Parathyroid adenoma (tissue), 2 donors: Measurements from ENCODE around the gene GSKIP.

Experiments used
- H2AFZ ChIP-seq: fragments of 300-600 bp; sonication (generic); one replicate; pipeline ENCODE4 v1.7.0; 2017; ENCODE audit warnings: antibody characterized with exemption, mild to moderate bottlenecking
- H3K27ac ChIP-seq: fragments of 300-600 bp; sonication (generic); one replicate; pipeline ENCODE4 v1.7.0; 2017
- H3K27me3 ChIP-seq: fragments of 300-600 bp; sonication (generic); one replicate; pipeline ENCODE4 v1.7.0; 2017; ENCODE audit warnings: low read length; ENCODE audit not compliant: control insufficient read depth, insufficient read depth
- H3K36me3 ChIP-seq: fragments of 300-600 bp; sonication (generic); one replicate; pipeline ENCODE4 v1.7.0; 2017; ENCODE audit warnings: low read length; ENCODE audit not compliant: control insufficient read depth, insufficient read depth
- H3K4me1 ChIP-seq: fragments of 300-600 bp; sonication (generic); one replicate; pipeline ENCODE4 v1.7.0; 2017; ENCODE audit warnings: control low read depth
- H3K4me2 ChIP-seq: fragments of 300-600 bp; sonication (generic); one replicate; pipeline ENCODE4 v1.7.0; 2017; ENCODE audit warnings: low read length
- H3K4me3 ChIP-seq: fragments of 300-600 bp; sonication (generic); one replicate; pipeline ENCODE4 v1.7.0; 2017; ENCODE audit warnings: low read depth, low read length
- H3K79me2 ChIP-seq: fragments of 300-600 bp; sonication (generic); one replicate; pipeline ENCODE4 v1.7.0; 2017; ENCODE audit warnings: control low read depth
- H3K9ac ChIP-seq: fragments of 300-600 bp; sonication (generic); one replicate; pipeline ENCODE4 v1.7.0; 2017; ENCODE audit warnings: mild to moderate bottlenecking
- H3K9me3 ChIP-seq: fragments of 300-600 bp; sonication (generic); one replicate; pipeline ENCODE4 v1.7.0; 2017; ENCODE audit warnings: low read length; ENCODE audit not compliant: control insufficient read depth
- CTCF ChIP-seq: fragments of 300-600 bp; sonication (generic); IDR thresholded peaks from one replicate; pipeline ENCODE4 v1.7.0; 2017; ENCODE audit warnings: antibody characterized with exemption, mild to moderate bottlenecking
- donor health status: primary hyperparathyroidism.

GSKIP gene

GRCh38 chr14:96359959-96360358 is 3.4 kb upstream of the GSKIP start:
- no peak overlapping the region for H3K9ac ChIP-seq
- no peaks in the 10 kb centered on the region for H3K27me3 ChIP-seq
- no peak overlapping the region for H3K4me3 ChIP-seq
- no peaks in the 10 kb centered on the region for H3K36me3 ChIP-seq
- no peak overlapping the region for H3K27ac ChIP-seq
- peaks cover 8% of the 10 kb centered on the region for H3K4me1 ChIP-seq
- no peak overlapping the region for H3K4me2 ChIP-seq
- no peaks in the 10 kb centered on the region for H3K9me3 ChIP-seq
- H3K79me2 ChIP-seq, result peaks cover 64% of the 10 kb centered on the region
- no peak for TF ChIP-seq CTCF
- no peak overlapping the region for H2AFZ ChIP-seq

DNA sequence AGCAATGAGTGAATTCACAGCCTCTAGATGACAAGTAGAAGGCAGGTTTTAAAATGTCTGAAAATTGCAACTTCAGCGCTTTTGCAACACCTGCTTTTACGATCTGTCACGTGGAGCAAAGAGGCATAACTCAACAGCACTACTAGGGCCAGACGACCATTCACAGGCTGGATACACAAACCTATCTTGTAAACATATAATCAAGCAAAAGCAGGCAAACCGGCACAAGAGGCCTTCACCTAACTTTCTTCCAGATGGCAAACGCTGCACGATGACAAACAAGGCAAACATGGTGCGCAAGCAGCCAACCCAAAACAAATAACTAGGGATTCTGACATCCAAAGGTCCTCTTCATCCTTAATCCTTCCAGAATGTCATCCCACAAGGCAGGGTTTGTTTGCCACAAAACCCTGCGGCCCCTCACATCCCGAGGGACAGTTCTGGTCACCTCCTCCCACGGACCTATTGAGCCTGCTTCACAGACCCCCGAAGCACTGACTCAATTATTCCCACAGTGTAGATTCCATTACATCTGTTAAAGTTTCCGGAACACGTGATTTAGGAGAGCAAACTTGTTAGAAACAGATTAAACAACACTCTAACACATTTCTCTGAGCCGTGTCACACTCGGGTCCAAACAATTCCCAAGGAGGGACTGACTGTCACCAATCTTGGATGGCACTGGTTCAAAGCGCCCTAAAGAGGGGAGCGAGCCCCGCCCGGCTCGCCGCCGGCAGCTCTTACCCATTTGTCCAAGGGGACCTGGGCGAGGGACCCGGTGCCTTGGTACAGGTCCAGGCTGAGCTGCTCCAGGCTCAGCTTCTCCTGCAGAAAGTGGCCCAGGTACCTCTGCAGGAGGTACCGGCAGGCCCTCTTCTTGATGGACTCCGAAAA is 1.0 kb upstream of the GSKIP start:
- peak overlapping the region; percentile 90 for H3K4me3 ChIP-seq
- no peaks in the 10 kb centered on the region for H3K9me3 ChIP-seq
- no peaks in the 10 kb centered on the region for H3K36me3 ChIP-seq
- H3K27me3 ChIP-seq, result no peaks in the 10 kb centered on the region
- peak overlapping the region; percentile 79 for H3K27ac ChIP-seq
- peak overlapping the region; percentile 68 for H3K9ac ChIP-seq
- TF ChIP-seq CTCF, result no peak
- H2AFZ ChIP-seq, result peak overlapping the region; percentile 93
- H3K4me1 ChIP-seq, result peaks cover 8% of the 10 kb centered on the region
- H3K79me2 ChIP-seq, result peaks cover 52% of the 10 kb centered on the region
- peak overlapping the region; percentile 83 for H3K4me2 ChIP-seq

GRCh38 chr14:96363751-96364336 is 518 bp downstream of the GSKIP start:
- H3K79me2 ChIP-seq, result peaks cover 52% of the 10 kb centered on the region
- H3K4me3 ChIP-seq, result peak overlapping the region; percentile 90
- peaks cover 8% of the 10 kb centered on the region for H3K4me1 ChIP-seq

GRCh38 chr14:96364962-96365361 is 1.6 kb downstream of the GSKIP start:
- H3K4me2 ChIP-seq, result no peak overlapping the region
- H3K4me3 ChIP-seq, result no peak overlapping the region
- TF ChIP-seq CTCF, result no peak
- peaks cover 50% of the 10 kb centered on the region for H3K79me2 ChIP-seq
- H3K27ac ChIP-seq, result no peak overlapping the region
- H3K36me3 ChIP-seq, result no peaks in the 10 kb centered on the region
- no peaks in the 10 kb centered on the region for H3K9me3 ChIP-seq
- H3K4me1 ChIP-seq, result peaks cover 8% of the 10 kb centered on the region
- H3K27me3 ChIP-seq, result no peaks in the 10 kb centered on the region
- no peak overlapping the region for H3K9ac ChIP-seq
- no peak overlapping the region for H2AFZ ChIP-seq

More at GRCh38 chr14:96363751-96364336, 518 bp downstream of the GSKIP start:
- no peak for TF ChIP-seq CTCF
- Histone ChIP-seq H3K27ac (peak overlapping the region; percentile 79), H3K27me3 (no peaks in the 10 kb centered on the region), H3K9me3 (no peaks in the 10 kb centered on the region), H3K9ac (peak overlapping the region; percentile 58), H3K36me3 (no peaks in the 10 kb centered on the region), H2AFZ (peak overlapping the region; percentile 93), H3K4me2 (peak overlapping the region; percentile 63)
